ENCODE measurements around the gene ENTR1.

ENTR1 gene

DNA sequence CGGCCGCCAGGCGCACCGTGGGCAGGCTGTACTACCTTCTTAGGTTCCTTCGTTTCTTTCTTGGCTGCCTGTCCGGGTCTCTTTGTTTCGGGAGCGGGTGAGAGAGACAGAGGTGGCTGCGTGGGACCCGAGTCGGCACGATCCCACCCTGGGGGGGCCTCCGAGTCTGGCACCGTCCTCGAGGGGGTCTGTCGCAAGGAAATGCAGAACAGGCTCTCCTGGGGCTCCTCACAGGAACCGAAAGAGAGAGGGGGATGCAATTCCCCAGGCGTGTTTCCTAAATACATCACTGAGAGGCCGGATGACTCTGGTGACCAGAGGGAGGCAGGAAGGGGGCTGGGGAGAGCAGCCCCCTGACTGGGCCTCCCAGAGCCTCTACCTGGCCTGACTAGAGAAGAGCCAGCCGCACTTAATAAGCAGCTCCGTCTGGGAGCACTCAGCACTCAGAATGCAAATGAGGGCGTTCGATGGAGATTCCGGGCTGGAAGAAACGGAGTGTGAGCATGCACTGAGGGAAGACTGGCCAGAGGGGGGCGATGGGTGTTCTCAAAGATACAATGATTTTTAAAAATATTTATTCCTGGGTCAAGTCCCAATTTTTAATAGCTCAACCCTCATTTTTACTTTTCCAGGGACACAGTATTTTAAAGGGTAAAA, 40.9 kb upstream of the ENTR1 start:
- H3K36me3 ChIP-seq (ENCODE audit: control insufficient read depth in 2 of 2, insufficient read depth in 1 of 2, low read length in 2 of 2): peaks cover 9 to 90% of the 10 kb centered on the region in 2 experiments; a peak in 2 of 3 replicates
- no peaks in the 10 kb centered on the region for H3K4me1 ChIP-seq (ENCODE audit: control insufficient read depth, insufficient read depth, low read length)
- ChIA-PET POLR2A (interaction anchor here (0.5 kb wide), 1 partner anchor 29 kb away, joined by 3 read pairs; no protein-coding TSS in a partner anchor), CTCF (interaction anchor here (2.2 kb wide), 1 partner anchor 11 kb away, joined by 5 read pairs; no protein-coding TSS in a partner anchor)
- no peak overlapping the region for H3K4me3 ChIP-seq (ENCODE audit: low read depth, low read length)
- H3K27ac ChIP-seq (ENCODE audit: extremely low read depth, low read depth, low read length): no peak overlapping the region
- TF ChIP-seq RBAK (tag by site-specific recombination; IDR thresholded peaks at IDR 0.05) (no peak), ZXDB (tag by site-specific recombination; IDR thresholded peaks at IDR 0.05) (no peak), AEBP2 (tag by site-specific recombination; IDR thresholded peaks at IDR 0.05; ENCODE audit: borderline replicate concordance) (no peak), ZNF121 (tag by site-specific recombination; IDR thresholded peaks at IDR 0.05) (no peak), ZNF274 (IDR thresholded peaks at IDR 0.05; ENCODE audit: low read length) (no peak), ZNF274 (tag by site-specific recombination; IDR thresholded peaks at IDR 0.05; ENCODE audit: borderline replicate concordance) (no peak), ZFP41 (tag by site-specific recombination; IDR thresholded peaks at IDR 0.05; ENCODE audit: borderline replicate concordance) (no peak), ZNF302 (tag by site-specific recombination; IDR thresholded peaks at IDR 0.05; ENCODE audit: low read depth) (no peak), ZNF311 (tag by site-specific recombination; IDR thresholded peaks at IDR 0.05; ENCODE audit: borderline replicate concordance) (no peak), ZBTB8A (tag by site-specific recombination; IDR thresholded peaks at IDR 0.05) (no peak), PBX3 (CRISPR knock-in tag; IDR thresholded peaks at IDR 0.05) (no peak), HOXC10 (CRISPR knock-in tag; IDR thresholded peaks at IDR 0.05) (no peak), ZNF837 (tag by site-specific recombination; IDR thresholded peaks at IDR 0.05) (no peak), ZNF157 (tag by site-specific recombination; IDR thresholded peaks at IDR 0.05) (no peak), GLIS1 (tag by site-specific recombination; IDR thresholded peaks at IDR 0.05) (no peak), ZNF626 (tag by site-specific recombination; IDR thresholded peaks at IDR 0.05) (no peak), ZNF18 (tag by site-specific recombination; IDR thresholded peaks at IDR 0.05) (no peak)
- H3K9me3 ChIP-seq (ENCODE audit: control insufficient read depth, insufficient read depth, low read depth, low read length): no peaks in the 10 kb centered on the region

DNA sequence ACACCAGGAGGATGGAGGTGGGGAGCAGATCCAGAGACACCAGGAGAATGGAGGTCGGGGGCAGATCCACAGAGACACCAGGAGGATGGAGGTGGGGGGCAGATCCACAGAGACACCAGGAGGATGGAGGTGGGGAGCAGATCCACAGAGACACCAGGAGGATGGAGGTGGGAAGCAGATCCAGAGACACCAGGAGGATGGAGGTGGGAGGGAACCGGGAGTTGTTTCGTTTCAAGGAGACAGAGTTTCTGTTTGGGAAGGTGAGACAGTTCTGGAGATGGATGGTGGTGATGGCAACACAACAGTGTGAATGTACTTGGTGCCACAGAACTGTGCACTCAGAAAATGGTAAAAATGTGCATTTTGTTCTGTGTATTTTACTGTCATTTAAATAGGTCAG, 38.2 kb upstream of the ENTR1 start:
- H3K4me3 ChIP-seq (ENCODE audit: low read depth, low read length): no peak overlapping the region
- no peaks in the 10 kb centered on the region for H3K9me3 ChIP-seq (ENCODE audit: control insufficient read depth, insufficient read depth, low read depth, low read length)
- ChIA-PET CTCF (no interaction called here), POLR2A (no interaction called here)
- H3K27ac ChIP-seq (ENCODE audit: extremely low read depth, low read depth, low read length): no peak overlapping the region
- no peaks in the 10 kb centered on the region for H3K4me1 ChIP-seq (ENCODE audit: control insufficient read depth, insufficient read depth, low read length)
- H3K36me3 ChIP-seq (ENCODE audit: control insufficient read depth in 2 of 2, insufficient read depth in 1 of 2, low read length in 2 of 2): peaks cover 19 to 89% of the 10 kb centered on the region in 2 experiments; a peak in 2 of 3 replicates
- TF ChIP-seq, protein P1, sequence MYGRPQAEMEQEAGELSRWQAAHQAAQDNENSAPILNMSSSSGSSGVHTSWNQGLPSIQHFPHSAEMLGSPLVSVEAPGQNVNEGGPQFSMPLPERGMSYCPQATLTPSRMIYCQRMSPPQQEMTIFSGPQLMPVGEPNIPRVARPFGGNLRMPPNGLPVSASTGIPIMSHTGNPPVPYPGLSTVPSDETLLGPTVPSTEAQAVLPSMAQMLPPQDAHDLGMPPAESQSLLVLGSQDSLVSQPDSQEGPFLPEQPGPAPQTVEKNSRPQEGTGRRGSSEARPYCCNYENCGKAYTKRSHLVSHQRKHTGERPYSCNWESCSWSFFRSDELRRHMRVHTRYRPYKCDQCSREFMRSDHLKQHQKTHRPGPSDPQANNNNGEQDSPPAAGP (tag by site-specific recombination; IDR thresholded peaks at IDR 0.05): no peak
- TF ChIP-seq ZNF341 (tag by site-specific recombination; IDR thresholded peaks at IDR 0.05; ENCODE audit: low read depth) (no peak), OSR2 (tag by site-specific recombination; IDR thresholded peaks at IDR 0.05) (no peak), ZNF426 (tag by site-specific recombination; IDR thresholded peaks at IDR 0.05) (no peak), ZNF121 (tag by site-specific recombination; IDR thresholded peaks at IDR 0.05) (no peak), ZNF2 (tag by site-specific recombination; IDR thresholded peaks at IDR 0.05) (no peak), ZNF600 (tag by site-specific recombination; IDR thresholded peaks at IDR 0.05) (peak; percentile 56; the same call in 1 of the 2 replicates), ZSCAN16 (tag by site-specific recombination; IDR thresholded peaks at IDR 0.05) (no peak), ZNF513 (tag by site-specific recombination; IDR thresholded peaks at IDR 0.05) (no peak)
- TF ChIP-seq, protein P2, sequence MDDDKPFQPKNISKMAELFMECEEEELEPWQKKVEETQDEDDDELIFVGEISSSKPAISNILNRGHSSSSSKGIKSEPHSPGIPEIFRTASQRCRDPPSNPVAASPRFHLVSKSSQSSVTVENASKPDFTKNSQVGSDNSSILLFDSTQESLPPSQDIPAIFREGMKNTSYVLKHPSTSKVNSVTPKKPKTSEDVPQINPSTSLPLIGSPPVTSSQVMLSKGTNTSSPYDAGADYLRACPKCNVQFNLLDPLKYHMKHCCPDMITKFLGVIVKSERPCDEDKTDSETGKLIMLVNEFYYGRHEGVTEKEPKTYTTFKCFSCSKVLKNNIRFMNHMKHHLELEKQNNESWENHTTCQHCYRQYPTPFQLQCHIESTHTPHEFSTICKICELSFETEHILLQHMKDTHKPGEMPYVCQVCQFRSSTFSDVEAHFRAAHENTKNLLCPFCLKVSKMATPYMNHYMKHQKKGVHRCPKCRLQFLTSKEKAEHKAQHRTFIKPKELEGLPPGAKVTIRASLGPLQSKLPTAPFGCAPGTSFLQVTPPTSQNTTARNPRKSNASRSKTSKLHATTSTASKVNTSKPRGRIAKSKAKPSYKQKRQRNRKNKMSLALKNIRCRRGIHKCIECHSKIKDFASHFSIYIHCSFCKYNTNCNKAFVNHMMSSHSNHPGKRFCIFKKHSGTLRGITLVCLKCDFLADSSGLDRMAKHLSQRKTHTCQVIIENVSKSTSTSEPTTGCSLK (tag by site-specific recombination; IDR thresholded peaks at IDR 0.05): no peak

All from HEK293 (cell line).